H1 (cell line): ENCODE results near the gene MUC5B. TPM values are rescaled to one million over a fixed set of nuclear protein-coding genes. Genes with fewer than 3 reads are reported as not detected.

ENCODE experiments used
- ASH2L ChIP-seq: fragments of 200-600, 300-600 bp; sonication (generic); IDR thresholded peaks from one replicate; pipeline ENCODE4 v1.7.1; 2017; ENCODE audit warnings: low read length
- EGR1 ChIP-seq: IDR thresholded peaks from 2 replicates; pipeline ENCODE4 v1.6.1; 2011; ENCODE audit warnings: low read depth, low read length, borderline replicate concordance
- RFX5 ChIP-seq: IDR thresholded peaks from 2 replicates; pipeline ENCODE4 v1.6.1; 2011; ENCODE audit warnings: low read depth, low read length, improper control_type of control experiment, borderline replicate concordance
- polyA plus RNA-seq, 7 experiments: library from polyadenylated mRNA; depleted of rRNA in 3 of 7; stranded (reverse) in 5 of 7; unstranded in 2 of 7; fragments of >200 nt in 5 of 7; fragments of 200-250 nt in 2 of 7; gene quantifications; 1 replicate in 5 of 7; 2 replicates in 1 of 7; 4 replicates in 1 of 7; pipeline versions ENCODE4 v1.2.1 to v1.2.3, GENCODE V29; 2011 to 2013; ENCODE audit warnings: missing spikeins in 2 of 7, mixed read lengths in 2 of 7
- total RNA-seq: library from RNA; stranded (reverse); fragmentation: NEBNext Ultra II Directional; extraction: Animal tissue kit (Norgen Biotek cat#: 25700); gene quantifications from 2 replicates; pipeline ENCODE4 v1.2.1, GENCODE V29; 2021

The MUC5B gene
- total and polyA plus RNA-seq, 2 of the 8 experiments (the other 6 are each of a cell fraction or from before 2014, with no cell fraction given) = 0.02 to 0.03 TPM

DNA sequence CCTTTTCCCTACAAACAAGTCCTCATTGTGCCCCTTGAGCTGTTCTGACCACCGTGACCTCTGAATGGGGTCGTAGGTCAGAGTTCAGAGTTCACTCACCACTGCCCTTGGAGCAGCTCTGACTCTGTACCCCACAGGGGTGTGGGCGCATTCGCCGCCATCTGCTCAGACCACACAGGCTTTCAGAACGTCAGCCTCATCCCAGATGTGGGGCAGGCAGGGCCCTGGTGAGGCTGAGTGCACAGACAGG is 14.8 kb upstream of the MUC5B start (continued):
- no peak for TF ChIP-seq RFX5
- TF ChIP-seq ASH2L = no peak
- no peak for TF ChIP-seq EGR1
